ENCODE results near the gene ADAMTS1.

GRCh38 chr21:26842974-26843932 is 2.0 kb downstream of the ADAMTS1 start:
- TF ChIP-seq CTCF (IDR thresholded peaks at IDR 0.05 in 4 of 5, conservative IDR thresholded peaks at IDR 0.05 in 1 of 5) (peak in 2 of 5 experiments; percentile 48 to 54), POLR2A (IDR thresholded peaks at IDR 0.05) (peak; percentile 28 to 57)
